ENCODE data around the gene SGSM2. TPM values are rescaled to one million over a fixed set of nuclear protein-coding genes. Genes with fewer than 3 reads are reported as not detected.

The SGSM2 gene
- polyA plus RNA-seq, 1 donor (not counting 4 experiments of a cell fraction or from before 2014, with no cell fraction given), result 16.4 TPM

DNA sequence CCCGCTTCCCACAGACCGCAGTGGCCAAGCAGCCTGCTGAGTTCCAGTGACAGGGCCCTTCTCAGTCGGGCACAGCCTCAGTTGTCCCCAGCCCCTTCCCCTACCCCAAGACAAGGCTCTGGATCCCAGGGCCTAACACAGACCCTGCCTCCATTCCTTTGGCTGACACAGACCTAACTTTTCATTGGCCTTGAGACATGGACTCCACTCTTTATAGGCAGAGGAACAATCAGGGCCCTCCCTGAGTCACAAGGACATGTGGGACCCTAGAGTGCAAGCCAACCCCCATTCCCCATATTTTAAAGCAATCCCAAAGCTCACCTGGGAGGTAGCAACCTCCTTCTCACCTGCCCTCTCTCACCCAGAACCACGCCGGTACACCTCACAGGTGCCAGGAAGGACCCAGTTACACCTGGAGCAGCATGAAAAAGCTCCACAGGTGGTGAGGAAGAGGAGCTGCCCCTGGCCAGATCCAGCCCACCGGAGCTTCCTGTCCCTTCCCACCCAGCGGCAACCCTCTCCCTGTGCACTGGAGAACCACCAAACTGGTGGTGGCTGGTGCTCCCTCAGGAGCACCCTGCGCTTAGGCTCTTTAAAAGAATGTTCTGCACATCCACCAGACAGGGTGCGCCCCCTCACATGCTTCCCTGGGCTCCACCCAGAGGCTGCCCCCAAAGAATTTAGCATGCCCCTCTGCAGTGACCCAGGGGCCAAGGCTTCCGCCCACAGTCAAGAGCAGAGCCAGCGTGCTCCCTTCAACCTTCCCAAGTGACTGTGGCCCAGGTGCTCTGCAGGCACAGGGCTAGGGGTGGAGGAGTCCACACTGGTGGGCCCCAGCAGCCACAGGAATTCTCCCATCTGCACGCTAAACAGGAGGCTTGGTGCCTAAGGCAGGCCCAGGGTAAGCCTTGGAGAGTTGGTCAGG, 60.2 kb downstream of the SGSM2 start:
- H3K27me3 ChIP-seq (ENCODE audit: control insufficient read depth, extremely low read depth, insufficient read depth, low read length), result no peaks in the 10 kb centered on the region
- peak overlapping the region; percentile 69 for H3K4me2 ChIP-seq (ENCODE audit: control insufficient read depth, extremely low read depth, insufficient read depth, low read depth, low read length)
- peaks cover 38% of the 10 kb centered on the region for H3K4me1 ChIP-seq (ENCODE audit: control insufficient read depth, extremely low read depth, insufficient read depth, low read length)
- no peak for DNase-seq (ENCODE audit: low read depth, low spot score)
- dilution Hi-C loops (cut with MboI; ENCODE audit: extremely low pct_ligation_motif_present, low sequenced_read_pairs), result no loop called here
- H3K9me1 ChIP-seq (ENCODE audit: control insufficient read depth, extremely low read depth, insufficient read depth, low read length), result no peaks in the 10 kb centered on the region
- H3K36me3 ChIP-seq (ENCODE audit: control insufficient read depth in 2 of 2, extremely low read depth in 1 of 2, insufficient read depth in 2 of 2, low read length in 2 of 2), result peaks cover 0 to 2% of the 10 kb centered on the region in 2 experiments
- H3K79me2 ChIP-seq (ENCODE audit: control insufficient read depth, insufficient read depth, low read length), result peaks cover 35% of the 10 kb centered on the region
- no peak for TF ChIP-seq EZH2 (IDR thresholded peaks at IDR 0.05; ENCODE audit: low read length)
- TF ChIP-seq, protein P1, sequence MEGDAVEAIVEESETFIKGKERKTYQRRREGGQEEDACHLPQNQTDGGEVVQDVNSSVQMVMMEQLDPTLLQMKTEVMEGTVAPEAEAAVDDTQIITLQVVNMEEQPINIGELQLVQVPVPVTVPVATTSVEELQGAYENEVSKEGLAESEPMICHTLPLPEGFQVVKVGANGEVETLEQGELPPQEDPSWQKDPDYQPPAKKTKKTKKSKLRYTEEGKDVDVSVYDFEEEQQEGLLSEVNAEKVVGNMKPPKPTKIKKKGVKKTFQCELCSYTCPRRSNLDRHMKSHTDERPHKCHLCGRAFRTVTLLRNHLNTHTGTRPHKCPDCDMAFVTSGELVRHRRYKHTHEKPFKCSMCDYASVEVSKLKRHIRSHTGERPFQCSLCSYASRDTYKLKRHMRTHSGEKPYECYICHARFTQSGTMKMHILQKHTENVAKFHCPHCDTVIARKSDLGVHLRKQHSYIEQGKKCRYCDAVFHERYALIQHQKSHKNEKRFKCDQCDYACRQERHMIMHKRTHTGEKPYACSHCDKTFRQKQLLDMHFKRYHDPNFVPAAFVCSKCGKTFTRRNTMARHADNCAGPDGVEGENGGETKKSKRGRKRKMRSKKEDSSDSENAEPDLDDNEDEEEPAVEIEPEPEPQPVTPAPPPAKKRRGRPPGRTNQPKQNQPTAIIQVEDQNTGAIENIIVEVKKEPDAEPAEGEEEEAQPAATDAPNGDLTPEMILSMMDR (optimal IDR thresholded peaks at IDR 0.05 in 1 of 3, IDR thresholded peaks at IDR 0.05 in 1 of 3, conservative IDR thresholded peaks at IDR 0.05 in 1 of 3; ENCODE audit: extremely low read depth in 1 of 3, insufficient read depth in 2 of 3, low read length in 3 of 3), result no peak
- no peak for FAIRE-seq
- H2AFZ ChIP-seq (ENCODE audit: control insufficient read depth, low read length), result no peak overlapping the region
- H4K20me1 ChIP-seq (ENCODE audit: control insufficient read depth, extremely low read depth, insufficient read depth, low read length), result no peaks in the 10 kb centered on the region
- H3K27ac ChIP-seq (ENCODE audit: control insufficient read depth, insufficient read depth, low read length), result peak overlapping the region; percentile 78
- H3K4me3 ChIP-seq (ENCODE audit: control insufficient read depth in 2 of 3, extremely low read depth in 1 of 3, insufficient read depth in 2 of 3, low read depth in 1 of 3, low read length in 3 of 3), result peak overlapping the region in 1 of 3 experiments; percentile 48
- H3K9me3 ChIP-seq (ENCODE audit: control insufficient read depth, low read depth, low read length), result no peaks in the 10 kb centered on the region
- H3K9ac ChIP-seq (ENCODE audit: control insufficient read depth, extremely low read depth, insufficient read depth, low read length), result peak overlapping the region; percentile 59

- Histone ChIP-seq H3K4me3 (ENCODE audit: control insufficient read depth in 2 of 3, extremely low read depth in 1 of 3, insufficient read depth in 2 of 3, low read depth in 1 of 3, low read length in 3 of 3) (peak overlapping the region in 1 of 3 experiments; percentile 32), H3K79me2 (ENCODE audit: control insufficient read depth, insufficient read depth, low read length) (peaks cover 35% of the 10 kb centered on the region), H3K27me3 (ENCODE audit: control insufficient read depth, extremely low read depth, insufficient read depth, low read length) (no peaks in the 10 kb centered on the region), H3K9me3 (ENCODE audit: control insufficient read depth, low read depth, low read length) (no peaks in the 10 kb centered on the region), H3K9me1 (ENCODE audit: control insufficient read depth, extremely low read depth, insufficient read depth, low read length) (no peaks in the 10 kb centered on the region), H3K9ac (ENCODE audit: control insufficient read depth, extremely low read depth, insufficient read depth, low read length) (peak overlapping the region; percentile 39), H2AFZ (ENCODE audit: control insufficient read depth, low read length) (no peak overlapping the region), H3K4me1 (ENCODE audit: control insufficient read depth, extremely low read depth, insufficient read depth, low read length) (peaks cover 42% of the 10 kb centered on the region), H3K27ac (ENCODE audit: control insufficient read depth, insufficient read depth, low read length) (peak overlapping the region; percentile 93), H3K4me2 (ENCODE audit: control insufficient read depth, extremely low read depth, insufficient read depth, low read depth, low read length) (peak overlapping the region; percentile 65), H4K20me1 (ENCODE audit: control insufficient read depth, extremely low read depth, insufficient read depth, low read length) (no peaks in the 10 kb centered on the region), H3K36me3 (ENCODE audit: control insufficient read depth in 2 of 2, extremely low read depth in 1 of 2, insufficient read depth in 2 of 2, low read length in 2 of 2) (peaks cover 0 to 2% of the 10 kb centered on the region in 2 experiments)
- dilution Hi-C loops (cut with MboI; ENCODE audit: extremely low pct_ligation_motif_present, low sequenced_read_pairs), result no loop called here
- FAIRE-seq (no peak), DNase-seq (ENCODE audit: low read depth, low spot score) (no peak)
- no peak for TF ChIP-seq EZH2 (IDR thresholded peaks at IDR 0.05; ENCODE audit: low read length)
- TF ChIP-seq, protein P1 (optimal IDR thresholded peaks at IDR 0.05 in 1 of 3, IDR thresholded peaks at IDR 0.05 in 1 of 3, conservative IDR thresholded peaks at IDR 0.05 in 1 of 3; ENCODE audit: extremely low read depth in 1 of 3, insufficient read depth in 2 of 3, low read length in 3 of 3), result no peak
Measured at GRCh38 chr17:2398182-2398581, 60.9 kb downstream of the SGSM2 start.

All from keratinocyte (primary cell).